Activated CD8-positive, alpha-beta T cell treated with anti-CD3 and anti-CD28 coated beads for 36 hours (primary cell): ENCODE data around the gene C3orf38. TPM values are rescaled to one million over a fixed set of nuclear protein-coding genes. Genes with fewer than 3 reads are reported as not detected.

Experiments used
- ATAC-seq: fragments of 200-7000 bp; cut with Tn5 transposase; one replicate; pipeline ENCODE4 v1.10.0; 2021; ENCODE audit warnings: mild to moderate bottlenecking, moderate library complexity
- CTCF ChIA-PET: fragments of 350-600 bp; sonication (Branson Sonifier 250); formaldehyde crosslinking; loops from one replicate; lab custom pipeline; 2021; ENCODE audit warnings: antibody characterized with exemption; lab: Charles Lee
- POLR2A ChIA-PET: fragments of 350-600 bp; sonication (Branson Sonifier 250); formaldehyde crosslinking; loops from one replicate; lab custom pipeline; 2021; ENCODE audit warnings: antibody characterized with exemption; lab: Charles Lee
- DNase-seq: peaks from one replicate; pipeline ENCODE4 v3.0.0-alpha.2; 2020
- H3K27ac Mint-ChIP-seq: one replicate; pipeline ENCODE4 v1.8.0; 2021; ENCODE audit warnings: mild to moderate bottlenecking, mixed read lengths
- H3K27me3 Mint-ChIP-seq: one replicate; pipeline ENCODE4 v1.8.0; 2021; ENCODE audit warnings: mixed read lengths
- H3K36me3 Mint-ChIP-seq: one replicate; pipeline ENCODE4 v1.8.0; 2021; ENCODE audit warnings: low read depth, mixed read lengths
- H3K4me1 Mint-ChIP-seq: one replicate; pipeline ENCODE4 v1.8.0; 2021; ENCODE audit warnings: low read depth, mixed read lengths
- H3K4me3 Mint-ChIP-seq: one replicate; pipeline ENCODE4 v1.8.0; 2021; ENCODE audit warnings: mild to moderate bottlenecking, moderate library complexity, mixed read lengths
- H3K9me3 Mint-ChIP-seq: one replicate; pipeline ENCODE4 v1.8.0; 2021; ENCODE audit warnings: mixed read lengths
- intact Hi-C: fragments of 100-400 bp; cut with micrococcal nuclease; formaldehyde crosslinking; loops from one replicate; pipeline ENCODE4 v1.10.0; 2022
- total RNA-seq, 2 experiments: library from RNA; stranded (reverse); gene quantifications; one replicate each; pipeline ENCODE4 v1.2.3, GENCODE V29; 2021
- TF ChIP-seq, protein P1 (sequence below): fragments of 200-600 bp; IDR thresholded peaks from one replicate; pipeline ENCODE4 v1.8.0; 2022; ENCODE audit warnings: antibody characterized with exemption, mild to moderate bottlenecking

Gene C3orf38
- total RNA-seq, 2 experiments from 2014 or later: 17.8 to 19.0 TPM

- Mint-ChIP-seq H3K9me3 (no peaks in the 10 kb centered on the region), H3K27me3 (no peaks in the 10 kb centered on the region), H3K36me3 (peaks cover 21% of the 10 kb centered on the region), H3K4me1 (peaks cover 14% of the 10 kb centered on the region), H3K4me3 (no peak overlapping the region), H3K27ac (peak overlapping the region; percentile 26)
- intact Hi-C loops: no loop called here
- TF ChIP-seq, protein P1, sequence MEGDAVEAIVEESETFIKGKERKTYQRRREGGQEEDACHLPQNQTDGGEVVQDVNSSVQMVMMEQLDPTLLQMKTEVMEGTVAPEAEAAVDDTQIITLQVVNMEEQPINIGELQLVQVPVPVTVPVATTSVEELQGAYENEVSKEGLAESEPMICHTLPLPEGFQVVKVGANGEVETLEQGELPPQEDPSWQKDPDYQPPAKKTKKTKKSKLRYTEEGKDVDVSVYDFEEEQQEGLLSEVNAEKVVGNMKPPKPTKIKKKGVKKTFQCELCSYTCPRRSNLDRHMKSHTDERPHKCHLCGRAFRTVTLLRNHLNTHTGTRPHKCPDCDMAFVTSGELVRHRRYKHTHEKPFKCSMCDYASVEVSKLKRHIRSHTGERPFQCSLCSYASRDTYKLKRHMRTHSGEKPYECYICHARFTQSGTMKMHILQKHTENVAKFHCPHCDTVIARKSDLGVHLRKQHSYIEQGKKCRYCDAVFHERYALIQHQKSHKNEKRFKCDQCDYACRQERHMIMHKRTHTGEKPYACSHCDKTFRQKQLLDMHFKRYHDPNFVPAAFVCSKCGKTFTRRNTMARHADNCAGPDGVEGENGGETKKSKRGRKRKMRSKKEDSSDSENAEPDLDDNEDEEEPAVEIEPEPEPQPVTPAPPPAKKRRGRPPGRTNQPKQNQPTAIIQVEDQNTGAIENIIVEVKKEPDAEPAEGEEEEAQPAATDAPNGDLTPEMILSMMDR: no peak
- POLR2A ChIA-PET: no interaction called here
- CTCF ChIA-PET: interaction anchor here (2.1 kb wide), 1 partner anchor 29 kb away, joined by 8 read pairs; no protein-coding TSS in a partner anchor
- DNase-seq: no peak
- ATAC-seq: peak; percentile 30
These were observed 7.6 kb upstream of the C3orf38 start for GRCh38 chr3:88142094-88142624.

- Mint-ChIP-seq H3K36me3 (peaks cover 5% of the 10 kb centered on the region), H3K27ac (no peak overlapping the region), H3K4me3 (no peak overlapping the region), H3K4me1 (peaks cover 29% of the 10 kb centered on the region), H3K27me3 (peaks cover 1% of the 10 kb centered on the region), H3K9me3 (no peaks in the 10 kb centered on the region)
- intact Hi-C loops: no loop called here
- no peak for ATAC-seq
- CTCF ChIA-PET: no interaction called here
- POLR2A ChIA-PET: interaction anchor here (1.1 to 2.8 kb wide), 2 partner anchors 14 to 27 kb away, joined by 3 to 11 read pairs; no protein-coding TSS in a partner anchor
- TF ChIP-seq, protein P1: no peak
- DNase-seq: no peak
These were observed 2.5 kb upstream of the C3orf38 start for GRCh38 chr3:88147261-88147660.

- Mint-ChIP-seq H3K4me3 (peak overlapping the region; percentile 94), H3K36me3 (peaks cover 8% of the 10 kb centered on the region), H3K27ac (peak overlapping the region; percentile 98), H3K27me3 (peaks cover 1% of the 10 kb centered on the region), H3K4me1 (peaks cover 32% of the 10 kb centered on the region), H3K9me3 (no peaks in the 10 kb centered on the region)
- TF ChIP-seq, protein P1: no peak
- POLR2A ChIA-PET: interaction anchor here (0.9 to 2.8 kb wide), 5 partner anchors 11 to 89 kb away, joined by 3 to 11 read pairs (median 4); no protein-coding TSS in a partner anchor
- DNase-seq (no peak), ATAC-seq (no peak)
- intact Hi-C loops: no loop called here
- CTCF ChIA-PET: interaction anchor here (2.4 to 2.6 kb wide), 2 partner anchors 15 to 35 kb away, joined by 12 read pairs; no protein-coding TSS in a partner anchor
These were observed 1.1 kb upstream of the C3orf38 start for GRCh38 chr3:88148651-88149050.

DNA sequence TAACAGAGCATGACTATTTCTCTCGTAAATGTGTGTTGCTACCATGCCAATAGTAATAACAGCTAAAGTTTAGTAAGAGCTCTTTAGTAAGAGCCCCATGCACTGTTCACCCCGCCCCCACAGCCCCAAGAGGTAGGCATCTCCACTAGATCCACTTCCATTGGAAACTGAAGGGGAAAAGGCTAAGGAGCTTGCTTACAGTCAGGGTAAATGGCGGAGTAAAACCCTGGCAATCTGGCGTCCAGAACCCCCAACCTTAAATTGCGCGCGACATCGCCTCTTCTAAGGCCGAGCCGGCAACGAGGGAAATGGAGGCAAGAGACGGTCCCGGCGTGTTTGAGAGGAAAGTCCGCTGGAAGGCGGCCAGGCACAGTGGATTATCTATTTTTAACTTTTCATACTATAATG lies 654 bp upstream of the C3orf38 start:
- CTCF ChIA-PET: interaction anchor here (2.4 to 2.6 kb wide), 2 partner anchors 16 to 35 kb away, joined by 12 read pairs; no protein-coding TSS in a partner anchor
- Mint-ChIP-seq H3K27ac (peak overlapping the region; percentile 98), H3K4me3 (peak overlapping the region; percentile 94), H3K36me3 (peaks cover 8% of the 10 kb centered on the region), H3K4me1 (peaks cover 32% of the 10 kb centered on the region), H3K27me3 (peaks cover 1% of the 10 kb centered on the region), H3K9me3 (no peaks in the 10 kb centered on the region)
- DNase-seq (peak; percentile 61), ATAC-seq (peak; percentile 14)
- TF ChIP-seq, protein P1: no peak
- intact Hi-C loops: no loop called here
- POLR2A ChIA-PET: interaction anchor here (0.9 to 2.8 kb wide), 10 partner anchors 11 to 117 kb away, joined by 3 to 11 read pairs (median 4); no protein-coding TSS in a partner anchor

- TF ChIP-seq, protein P1: no peak
- Mint-ChIP-seq H3K9me3 (no peaks in the 10 kb centered on the region), H3K27ac (peak overlapping the region; percentile 99), H3K36me3 (peaks cover 15% of the 10 kb centered on the region), H3K4me3 (peak overlapping the region; percentile 94), H3K27me3 (peaks cover 1% of the 10 kb centered on the region), H3K4me1 (peaks cover 32% of the 10 kb centered on the region)
- intact Hi-C loops: loop anchor here (5.0 kb wide), 1 partner anchor 93 kb away; the partner anchor contains the start of genes CGGBP1 and ZNF654
- no peak for ATAC-seq
- peak; percentile 50 for DNase-seq
- ChIA-PET CTCF (interaction anchor here (1.1 to 2.6 kb wide), 4 partner anchors 17 to 118 kb away, joined by 3 to 12 read pairs (median 8); no protein-coding TSS in a partner anchor), POLR2A (interaction anchor here (0.9 to 1.4 kb wide), 7 partner anchors 12 to 92 kb away, joined by 3 to 10 read pairs (median 3); partner anchors contain the start of genes CGGBP1 and ZNF654)
These were observed 612 bp downstream of the C3orf38 start for GRCh38 chr3:88150371-88150770.
